ENCODE data around the gene IL18R1.

IL18R1 gene

DNA sequence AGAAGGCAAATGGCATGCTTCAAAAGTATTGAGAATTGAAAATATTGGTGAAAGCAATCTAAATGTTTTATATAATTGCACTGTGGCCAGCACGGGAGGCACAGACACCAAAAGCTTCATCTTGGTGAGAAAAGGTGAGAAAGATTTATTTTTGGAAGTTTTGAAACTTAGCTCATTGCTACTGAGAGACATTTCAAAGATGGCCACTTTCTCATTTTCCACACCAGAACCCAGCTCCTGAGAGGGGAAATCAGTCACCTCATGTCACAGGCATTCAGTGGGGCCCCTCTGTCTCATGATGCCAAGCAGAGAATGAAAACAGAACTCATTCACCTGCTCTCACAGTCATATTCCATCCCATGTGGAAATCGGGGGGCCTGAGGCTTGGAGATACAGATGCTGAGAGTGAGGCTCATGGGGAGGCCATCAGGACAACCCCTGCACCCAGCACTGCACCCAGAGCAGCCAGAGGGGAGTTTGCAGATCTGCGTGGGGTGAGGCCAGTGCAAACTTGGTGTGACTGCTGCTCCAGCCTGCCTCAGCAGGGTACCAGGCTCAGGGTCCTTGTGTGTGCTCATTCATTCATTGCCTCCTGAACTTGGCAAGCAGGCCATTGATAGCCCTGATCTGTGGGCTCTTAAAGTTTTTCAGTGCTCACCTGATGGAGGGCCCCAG, 31.4 kb downstream of the IL18R1 start:
- in situ Hi-C loops (cut with HindIII; ENCODE audit: low sequenced_read_pairs), result loop anchor here (5.0 kb wide), 2 partner anchors 40 to 55 kb away; no protein-coding TSS in a partner anchor

DNA sequence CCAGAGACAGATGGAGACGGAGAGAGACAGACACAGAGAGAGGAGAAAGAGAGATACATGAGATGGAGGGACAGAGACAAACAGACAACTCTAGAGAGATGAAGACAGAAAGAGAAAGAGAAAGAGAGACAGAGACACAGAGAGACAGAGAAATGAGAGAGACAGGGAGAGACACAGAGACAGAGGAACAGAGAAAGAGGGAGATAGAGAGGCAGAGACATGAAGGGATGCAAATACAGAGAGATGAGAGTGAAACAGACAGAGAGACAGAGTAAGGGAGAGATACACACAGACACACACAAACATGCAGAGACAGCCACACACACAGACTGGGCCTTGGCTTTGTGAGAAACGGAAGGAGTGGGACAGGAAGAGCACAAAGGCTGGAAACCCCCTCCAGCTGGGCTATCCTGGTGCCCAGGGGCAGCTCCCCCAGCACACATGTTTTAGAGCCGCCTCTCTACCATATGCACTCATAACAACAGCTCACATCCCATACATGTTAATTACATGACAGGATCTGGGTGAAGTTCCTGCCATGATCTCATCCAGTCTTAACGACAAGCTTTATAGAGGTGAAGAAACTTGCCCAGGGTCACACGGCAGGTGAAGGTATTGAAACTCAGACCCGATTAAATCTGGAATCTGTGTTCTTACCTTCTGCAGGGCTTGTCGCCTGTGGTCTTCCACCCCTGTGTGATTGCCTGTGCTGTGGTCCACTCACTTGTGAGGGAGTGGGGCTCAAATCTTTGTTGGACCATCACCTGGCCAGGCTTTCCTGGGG, 32.4 kb downstream of the IL18R1 start:
- in situ Hi-C loops (cut with HindIII; ENCODE audit: low sequenced_read_pairs), result loop anchor here (5.0 kb wide), 2 partner anchors 39 to 56 kb away; no protein-coding TSS in a partner anchor

DNA sequence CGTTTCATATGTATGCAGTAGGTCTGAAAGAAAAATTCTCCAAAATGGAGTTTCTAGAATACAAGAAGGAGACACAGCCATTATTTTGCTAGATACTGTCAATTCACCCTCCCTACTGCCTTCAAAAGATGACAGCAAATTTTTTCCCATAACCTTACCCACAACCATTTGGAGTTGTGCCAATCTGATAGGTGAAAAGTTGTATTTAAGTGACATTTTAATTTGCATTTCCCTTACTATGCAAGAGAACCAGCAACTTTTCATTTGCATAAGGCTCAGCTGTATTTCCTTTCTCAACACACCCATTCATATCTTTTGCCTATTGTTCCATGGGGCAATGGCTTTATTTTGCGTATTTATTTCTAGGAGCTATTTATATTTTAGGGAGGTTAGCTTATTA, 36.0 kb downstream of the IL18R1 start:
- in situ Hi-C loops (cut with HindIII; ENCODE audit: low sequenced_read_pairs), result no loop called here

DNA sequence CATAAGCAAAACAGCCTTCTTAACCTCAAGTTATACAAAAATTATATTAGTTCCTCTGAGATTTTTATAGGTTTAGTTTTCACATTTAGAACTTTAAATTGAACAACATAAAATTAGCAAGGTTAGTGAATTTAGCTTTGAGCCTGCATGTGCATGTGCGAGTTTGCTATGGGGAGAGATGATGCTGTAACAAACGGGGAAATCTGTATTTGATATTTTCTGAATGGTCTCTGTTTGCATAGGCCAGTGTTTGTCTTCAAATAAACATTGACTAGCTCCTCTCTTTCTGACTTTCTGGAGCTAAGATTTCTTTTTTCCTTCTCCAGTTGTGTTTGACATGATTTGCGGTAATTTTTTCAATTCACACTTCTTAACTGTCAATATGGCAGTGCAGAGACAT, 36.5 kb downstream of the IL18R1 start:
- in situ Hi-C loops (cut with HindIII; ENCODE audit: low sequenced_read_pairs), result no loop called here

DNA sequence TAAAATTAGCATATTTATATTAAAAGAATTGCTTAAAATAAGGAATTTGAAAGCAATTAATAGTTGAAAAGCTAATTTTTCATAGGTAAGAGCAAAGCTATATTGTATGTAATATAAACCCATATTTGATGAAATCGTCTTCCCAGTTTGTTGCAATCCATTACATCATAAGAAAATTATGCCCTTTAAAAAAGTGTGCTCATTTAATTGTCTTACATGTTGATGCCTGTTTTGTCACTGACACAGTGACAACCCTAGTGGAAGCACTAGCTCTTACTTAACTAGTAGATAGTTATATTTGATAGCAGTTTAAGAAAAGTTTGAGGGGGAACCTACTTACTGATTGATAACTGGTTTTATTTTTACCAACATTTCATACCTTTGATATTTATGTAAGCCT, 37.3 kb downstream of the IL18R1 start:
- in situ Hi-C loops (cut with HindIII; ENCODE audit: low sequenced_read_pairs), result no loop called here

DNA sequence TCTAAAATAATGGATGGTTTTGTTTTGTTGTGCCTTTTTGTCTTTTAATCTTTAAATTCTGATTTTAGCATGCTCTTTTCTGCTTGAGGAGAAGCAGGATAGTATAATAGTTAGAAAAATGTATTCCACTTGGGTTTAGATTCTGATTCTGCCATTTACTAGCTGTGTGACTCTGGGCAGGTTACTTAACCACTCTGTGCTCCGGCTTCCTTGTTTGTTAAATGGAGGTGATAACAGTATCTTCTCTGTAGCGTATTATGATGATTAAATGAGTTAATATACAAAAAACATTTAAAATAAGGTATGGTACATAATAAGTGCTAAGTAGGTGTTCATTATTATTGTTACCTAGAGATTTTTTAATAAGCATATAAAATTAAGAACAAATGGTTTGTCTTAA, 40.4 kb downstream of the IL18R1 start:
- in situ Hi-C loops (cut with HindIII; ENCODE audit: low sequenced_read_pairs), result no loop called here

DNA sequence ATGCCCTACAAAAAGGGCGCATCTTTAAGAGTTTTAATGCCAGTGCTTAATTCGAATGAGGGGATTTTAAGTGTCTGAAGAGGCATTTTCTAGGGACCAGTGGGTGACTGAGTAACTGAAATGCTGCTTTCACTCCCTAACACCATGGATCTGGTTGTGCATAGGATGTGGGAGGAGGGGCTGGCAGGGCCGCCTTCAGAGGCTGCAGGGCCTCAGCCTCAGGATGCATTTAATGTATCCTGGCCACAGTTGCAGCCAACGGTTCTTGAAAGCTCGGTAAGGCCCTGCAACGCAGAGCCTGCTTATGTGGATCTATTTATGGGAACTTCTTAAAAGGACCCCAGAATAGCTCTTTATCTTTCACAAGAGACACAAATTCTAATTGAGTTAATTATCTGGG, 41.6 kb downstream of the IL18R1 start:
- in situ Hi-C loops (cut with HindIII; ENCODE audit: low sequenced_read_pairs), result no loop called here

DNA sequence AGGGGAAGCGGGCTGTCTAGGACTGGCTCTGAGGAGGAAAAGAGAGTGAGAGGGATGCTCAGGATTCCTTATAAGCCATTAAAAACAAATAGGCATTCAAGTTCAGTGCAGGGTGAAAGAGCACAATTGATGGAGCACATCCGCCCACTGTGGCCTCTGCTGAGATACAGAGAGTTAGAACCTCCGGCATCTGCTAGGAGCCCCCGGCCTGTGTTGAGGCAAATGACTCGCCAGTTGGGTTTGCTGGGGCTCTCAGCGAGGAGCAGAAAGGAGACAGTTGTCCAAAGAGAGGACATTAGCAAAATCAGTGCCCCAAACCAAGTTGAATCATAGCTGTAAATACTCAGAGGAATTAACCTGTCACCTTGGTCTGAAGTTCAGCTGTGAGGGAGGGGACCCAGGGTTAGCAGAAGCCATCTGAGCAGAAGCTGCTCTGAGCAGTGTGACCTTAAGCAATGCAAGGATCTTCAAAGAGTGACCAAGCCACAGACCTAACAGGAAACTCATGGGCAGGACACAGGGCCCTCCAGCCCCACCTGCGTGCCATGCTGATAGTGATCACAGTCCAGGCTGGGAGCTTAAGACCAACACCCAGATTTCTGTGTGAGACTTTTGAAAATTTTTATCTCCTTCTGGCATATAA, 44.0 kb downstream of the IL18R1 start:
- in situ Hi-C loops (cut with HindIII; ENCODE audit: low sequenced_read_pairs), result no loop called here

DNA sequence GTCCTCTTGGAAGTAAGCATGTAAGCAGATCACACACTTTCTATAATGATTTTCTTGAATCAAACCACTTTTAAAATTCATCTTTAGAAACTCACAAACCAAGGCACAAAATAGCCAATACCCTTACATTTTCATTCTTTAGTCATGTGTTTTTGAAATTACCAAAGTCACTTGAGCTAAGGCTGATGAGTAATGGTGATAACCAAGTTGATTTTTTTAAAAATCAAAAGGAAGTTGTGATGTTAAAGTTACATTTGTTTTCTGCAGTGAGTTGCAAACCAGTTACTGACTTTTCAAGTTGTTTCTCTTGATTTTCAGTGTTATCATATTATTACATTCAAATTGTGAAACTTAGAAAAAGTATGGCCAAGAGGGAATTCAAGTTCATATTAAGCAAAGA, 45.9 kb downstream of the IL18R1 start:
- in situ Hi-C loops (cut with HindIII; ENCODE audit: low sequenced_read_pairs), result no loop called here

DNA sequence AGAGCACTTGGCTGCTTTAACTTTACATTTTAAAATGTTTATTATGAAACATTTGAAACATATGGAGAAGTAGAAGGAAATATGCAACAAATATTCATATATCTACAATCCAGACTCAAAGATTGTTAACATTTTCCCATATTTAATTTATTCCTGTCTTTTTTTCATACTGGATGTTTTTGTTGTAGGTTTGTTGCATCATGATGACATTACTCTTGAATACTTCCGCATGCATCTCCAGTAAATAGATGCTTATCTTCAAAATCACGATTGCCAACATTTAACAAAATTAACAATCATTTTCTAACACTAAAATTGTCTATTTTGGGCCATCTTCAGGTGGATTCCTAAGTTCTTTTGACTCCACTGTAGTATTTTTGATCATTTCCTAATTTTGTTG, 46.3 kb downstream of the IL18R1 start:
- in situ Hi-C loops (cut with HindIII; ENCODE audit: low sequenced_read_pairs), result no loop called here

DNA sequence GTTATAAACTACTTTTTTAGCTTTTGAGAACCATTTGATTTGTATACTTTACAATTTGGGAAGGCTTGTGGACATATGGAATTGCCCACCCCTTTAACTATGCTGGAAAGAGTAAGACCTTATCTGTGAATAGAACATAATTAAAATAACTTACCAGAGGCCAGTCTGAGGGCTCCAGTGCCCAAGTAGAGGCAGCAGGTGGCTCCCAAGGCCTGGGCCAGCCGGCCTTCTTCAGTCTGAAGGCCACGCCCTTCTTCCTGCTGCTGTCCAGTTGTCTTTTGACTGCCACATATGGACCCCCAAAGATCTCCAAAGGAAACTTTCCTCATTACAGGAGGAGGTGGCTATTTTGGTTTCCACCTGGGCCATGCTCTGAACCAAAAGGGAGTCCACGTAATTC, 55.4 kb downstream of the IL18R1 start:
- in situ Hi-C loops (cut with HindIII; ENCODE audit: low sequenced_read_pairs), result no loop called here

DNA sequence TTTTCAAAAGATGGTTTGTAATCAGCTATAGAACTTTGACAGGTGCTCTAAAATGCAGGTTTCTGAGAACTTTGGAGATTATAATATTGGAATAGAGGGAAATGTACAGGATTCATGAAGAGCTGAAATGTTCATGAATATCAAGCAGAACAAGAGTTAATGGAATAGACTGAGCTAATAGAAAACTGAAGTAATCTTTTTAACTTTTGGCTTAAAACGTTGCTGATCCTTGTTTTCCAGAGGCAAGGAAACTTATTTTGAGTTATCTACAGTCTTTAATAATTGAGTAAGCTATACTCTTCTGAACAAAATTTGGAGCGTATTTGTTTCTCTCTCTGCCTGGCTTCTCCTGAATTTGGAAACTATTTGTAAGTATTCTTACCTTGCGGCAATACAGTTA, 56.6 kb downstream of the IL18R1 start:
- in situ Hi-C loops (cut with HindIII; ENCODE audit: low sequenced_read_pairs), result no loop called here

DNA sequence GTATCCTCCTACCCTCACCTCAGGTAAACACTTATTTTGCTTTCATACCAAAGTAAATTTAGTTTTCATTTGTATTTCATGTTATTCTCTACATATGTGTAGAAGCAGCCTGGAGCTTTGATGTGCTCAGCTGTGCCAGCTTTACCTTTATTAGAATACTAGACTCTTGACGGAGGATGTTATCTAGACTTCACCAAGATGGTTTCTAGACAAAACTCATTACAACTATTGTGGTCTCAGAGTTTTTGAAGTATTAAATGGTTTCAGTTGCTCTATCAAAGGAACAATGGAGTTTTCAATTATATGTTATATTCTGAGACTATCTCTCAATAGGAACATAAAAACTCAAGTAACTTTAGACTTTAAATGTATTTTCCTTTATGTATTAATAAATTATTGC, 62.4 kb downstream of the IL18R1 start:
- in situ Hi-C loops (cut with HindIII; ENCODE audit: low sequenced_read_pairs), result no loop called here

DNA sequence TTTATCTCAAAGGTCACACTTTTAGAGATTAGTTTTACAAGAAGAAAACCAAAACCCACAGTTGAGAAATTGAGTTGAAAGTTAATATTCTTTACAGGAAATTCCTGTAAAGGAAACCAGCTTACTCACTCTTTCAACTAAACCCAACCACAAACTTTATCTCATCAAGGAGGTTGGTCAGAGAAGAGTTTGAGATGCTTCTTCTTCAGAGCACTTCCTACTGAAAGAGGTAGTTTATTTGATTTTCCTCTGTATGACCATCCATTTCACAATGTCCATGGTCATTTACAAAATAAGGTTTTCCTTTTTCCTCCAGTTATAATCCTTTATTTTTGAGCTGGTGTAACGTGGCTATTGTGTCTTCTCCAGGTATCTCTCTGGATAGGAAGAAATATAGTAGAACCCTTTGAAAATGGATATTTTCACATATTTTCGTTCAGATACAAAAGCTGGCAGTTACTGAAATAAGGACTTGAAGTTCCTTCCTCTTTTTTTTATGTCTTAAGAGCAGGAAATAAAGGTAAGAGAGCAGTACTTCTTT, 62.9 kb downstream of the IL18R1 start:
- in situ Hi-C loops (cut with HindIII; ENCODE audit: low sequenced_read_pairs), result no loop called here

DNA sequence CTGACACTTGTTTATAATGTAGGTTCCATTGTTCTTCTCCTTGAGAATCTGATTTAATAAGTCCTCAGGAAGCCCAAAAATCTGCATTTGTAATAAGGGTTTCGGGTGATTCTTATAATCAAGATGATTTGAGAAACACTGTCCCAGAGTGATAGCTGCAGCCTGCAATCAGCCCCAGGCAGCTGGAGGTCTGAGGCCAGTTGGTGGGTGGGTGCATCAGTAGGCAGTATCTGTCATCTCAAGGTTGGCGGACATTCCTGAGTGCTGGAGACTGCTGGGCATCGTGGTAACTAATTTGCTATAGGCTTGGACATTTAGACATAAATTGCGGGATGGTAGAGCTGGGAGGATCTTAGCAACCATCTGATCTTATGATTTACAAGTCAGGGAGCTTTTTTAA, 64.7 kb downstream of the IL18R1 start:
- in situ Hi-C loops (cut with HindIII; ENCODE audit: low sequenced_read_pairs), result loop anchor here (5.0 to 10.0 kb wide), 2 partner anchors 88 to 415 kb away; no protein-coding TSS in a partner anchor

DNA sequence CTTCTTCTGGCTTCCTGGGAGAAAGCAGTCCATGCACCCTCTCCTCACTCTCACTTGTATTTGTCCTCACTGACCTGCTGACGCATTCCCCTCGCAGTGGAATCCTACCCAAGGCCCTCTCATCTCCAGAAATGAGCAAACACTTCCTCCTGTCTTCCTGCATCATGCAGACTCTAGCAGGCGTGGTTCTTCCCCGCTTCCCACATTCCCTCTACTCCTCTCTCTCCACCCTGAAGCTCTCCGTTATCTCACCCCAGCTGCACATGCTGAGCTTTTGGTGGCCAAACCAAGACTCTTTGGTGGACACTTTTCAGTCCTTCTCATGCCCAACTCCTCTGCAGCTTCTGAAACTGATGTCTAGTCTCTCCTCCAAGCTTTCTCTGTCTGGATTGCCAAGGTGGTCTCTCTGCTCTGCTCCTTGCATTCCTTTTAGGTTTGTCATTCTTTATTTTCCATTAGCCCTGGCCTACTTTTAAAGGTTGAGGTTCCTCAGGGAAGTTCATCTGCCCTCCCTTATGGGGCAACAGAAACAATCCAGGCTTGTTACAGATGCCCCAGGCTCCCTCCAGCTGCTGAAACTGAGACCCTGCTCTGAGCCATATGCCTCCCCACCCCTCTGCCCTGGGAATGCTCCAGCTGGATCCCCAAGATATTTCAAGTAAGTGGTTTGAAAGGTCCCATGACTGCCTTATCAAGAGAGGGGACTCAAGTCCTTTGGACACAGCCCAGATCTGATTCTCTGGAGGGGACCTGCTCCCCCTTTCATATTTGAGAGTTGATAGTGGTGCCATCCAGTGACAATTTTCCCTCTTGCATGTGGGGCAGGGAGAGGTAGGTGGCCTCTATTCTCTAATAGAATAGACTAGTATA, 66.5 kb downstream of the IL18R1 start:
- in situ Hi-C loops (cut with HindIII; ENCODE audit: low sequenced_read_pairs), result loop anchor here (5.0 to 10.0 kb wide), 2 partner anchors 90 to 417 kb away; no protein-coding TSS in a partner anchor

DNA sequence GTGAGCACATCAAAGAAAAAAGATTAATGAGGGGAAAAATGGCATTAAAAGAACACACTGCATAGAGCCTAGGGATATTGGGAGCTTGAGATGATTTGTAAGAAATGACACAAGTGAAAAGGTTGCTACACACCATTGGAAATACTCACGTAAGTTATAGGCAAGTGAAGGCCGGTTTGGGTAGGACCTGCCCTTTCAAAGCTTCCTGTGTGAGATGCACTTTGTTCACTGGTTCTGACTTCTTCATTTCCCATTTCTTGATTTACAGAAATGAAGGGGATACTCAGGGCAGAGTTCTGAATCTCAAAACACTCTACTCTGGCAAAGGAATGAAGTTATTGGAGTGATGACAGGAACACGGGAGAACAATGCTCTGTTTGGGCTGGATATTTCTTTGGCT, 67.3 kb downstream of the IL18R1 start, which contains the start of gene IL18RAP:
Gene IL18RAP (plus strand): TSS at position 251 of the 400 bp plus-strand sequence. CDS start 118 bp downstream, at position 369.
- in situ Hi-C loops (cut with HindIII; ENCODE audit: low sequenced_read_pairs), result loop anchor here (5.0 to 10.0 kb wide), 2 partner anchors 91 to 418 kb away; no protein-coding TSS in a partner anchor

DNA sequence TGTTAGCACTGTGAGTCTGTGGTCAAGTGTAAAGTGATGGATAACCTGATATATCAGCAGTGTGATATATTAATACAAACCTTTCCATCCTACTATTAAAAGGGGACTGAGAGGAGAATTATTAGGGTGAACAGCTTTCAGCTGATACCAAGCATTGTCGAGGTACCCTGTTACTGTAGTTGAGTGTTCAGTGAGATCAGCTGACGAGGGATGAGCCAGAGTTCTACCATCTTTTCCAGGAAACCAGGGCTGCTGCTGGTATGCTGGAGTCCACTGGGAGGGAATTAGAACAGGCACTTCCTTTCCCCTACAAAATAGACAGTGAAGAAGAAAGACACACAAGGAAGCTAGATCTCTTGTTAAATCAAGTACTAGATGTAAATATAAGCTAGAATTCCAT, 67.8 kb downstream of the IL18R1 start:
- in situ Hi-C loops (cut with HindIII; ENCODE audit: low sequenced_read_pairs), result loop anchor here (5.0 to 10.0 kb wide), 2 partner anchors 91 to 419 kb away; no protein-coding TSS in a partner anchor

DNA sequence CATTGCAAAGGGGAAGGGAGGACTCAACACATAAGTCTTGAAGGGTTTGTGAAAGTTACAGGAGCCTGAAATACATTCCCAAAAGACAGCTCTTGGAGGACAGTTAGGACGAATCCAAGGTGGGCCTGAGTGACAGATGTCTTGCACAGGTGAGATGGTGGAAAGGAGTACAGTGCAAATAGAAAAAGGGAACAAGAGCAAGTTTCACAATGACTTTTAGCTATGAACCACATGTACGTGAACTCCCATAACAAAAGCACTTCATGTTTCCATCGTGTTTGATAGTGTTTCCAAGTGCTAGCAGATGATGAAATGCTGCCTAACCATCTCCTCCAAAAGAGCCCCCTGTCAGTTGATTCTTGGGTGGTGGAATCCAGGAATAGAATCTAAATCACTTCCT, 69.2 kb downstream of the IL18R1 start:
- in situ Hi-C loops (cut with HindIII; ENCODE audit: low sequenced_read_pairs), result loop anchor here (5.0 to 10.0 kb wide), 3 partner anchors 37 to 420 kb away; no protein-coding TSS in a partner anchor
